Prostate gland (tissue), 2 donors: ENCODE data around the gene ETV4. TPM values are rescaled to one million over a fixed set of nuclear protein-coding genes. Genes with fewer than 3 reads are reported as not detected.

ENCODE experiments used
- DNase-seq: peaks from one replicate; pipeline ENCODE4 v3.0.0-alpha.2; 2019; ENCODE audit warnings: low spot score
- H3K27ac ChIP-seq, 2 donors: fragments of 200-600 bp; sonication (generic); 2 replicates each; pipeline ENCODE4 v1.5.1; 2017 to 2019
- H3K27me3 ChIP-seq: fragments of 200-600 bp; sonication (generic); replicated peaks from 2 replicates; pipeline ENCODE4 v1.5.1; 2019; ENCODE audit not compliant: insufficient read depth
- H3K36me3 ChIP-seq, 2 donors: fragments of 200-600 bp; sonication (generic); 1 replicate in 1 of 2; 2 replicates in 1 of 2; pipeline versions ENCODE4 v1.5.1 to v1.8.1; 2017 to 2019
- H3K4me1 ChIP-seq: fragments of 200-600 bp; sonication (generic); replicated peaks from 2 replicates; pipeline ENCODE4 v1.5.1; 2019
- H3K4me3 ChIP-seq, 2 donors: fragments of 200-600 bp; sonication (generic); 2 replicates each; pipeline ENCODE4 v1.5.1; 2017 to 2019
- H3K9me3 ChIP-seq: fragments of 200-600 bp; sonication (generic); 2 replicates; pipeline ENCODE4 v1.5.1; 2017
- CTCF ChIP-seq, 4 experiments: fragments of 200-600 bp in 2 of 4; fragments of 450-650 bp in 2 of 4; sonication (generic) in 2 of 4; IDR thresholded peaks; 1 replicate in 3 of 4; 2 replicates in 1 of 4; pipeline ENCODE4 v1.5.1; 2016 to 2019; ENCODE audit warnings: antibody characterized with exemption in 4 of 4, mild to moderate bottlenecking in 2 of 4, moderate library complexity in 2 of 4
- POLR2A ChIP-seq: fragments of 450-650 bp; IDR thresholded peaks from one replicate; pipeline ENCODE4 v1.6.1; 2016; ENCODE audit warnings: antibody characterized with exemption, mild to moderate bottlenecking
- POLR2AphosphoS5 ChIP-seq: sonication (generic); formaldehyde crosslinking; IDR thresholded peaks from one replicate; pipeline ENCODE4 v1.6.1; 2017; ENCODE audit warnings: antibody characterized with exemption
- WGBS: methylation state at CpG from one replicate; pipeline ENCODE4 v1.1.5; 2018; 5-methylcytosine and 5-hydroxymethylcytosine counted together
- intact Hi-C: fragments of 100-400 bp; cut with DNase I; formaldehyde crosslinking; loops from one replicate; pipeline ENCODE4 v1.14.2; 2022
- total RNA-seq, 2 donors: library from RNA; depleted of rRNA; stranded (reverse); fragments of >200 nt; gene quantifications; one replicate each; pipeline ENCODE4 v1.1.0, GENCODE V29; 2016

Gene ETV4
- total RNA-seq = 1 to 10 TPM; 2.9 to 4.0 TPM

- Histone ChIP-seq H3K27me3 (peaks cover 2% of the 10 kb centered on the region), H3K27ac (peak within 1 kb of the TSS in 1 of 2 donors; percentile 22), H3K9me3 (no peaks in the 10 kb centered on the region), H3K4me3 (peak within 1 kb of the TSS; percentile 33 to 34), H3K4me1 (peaks cover 6% of the 10 kb centered on the region), H3K36me3 (no peaks in the 10 kb centered on the region)
- TF ChIP-seq POLR2A (no peak), POLR2AphosphoS5 (peak; percentile 73), CTCF (IDR thresholded peaks at IDR 0.05) (no peak)
- DNase-seq = peak; percentile 89
- under 1% methylated on average over 46 of the region's 46 CpGs for WGBS
- intact Hi-C loops = no loop called here
These were observed at the start of gene ETV4 for GRCh38 chr17:43546319-43547188. Gene ETV4 (minus strand): TSS chr17:43546340. CDS start chr17:43545617, 723 bp downstream.

GRCh38 chr17:43595466-43595865, 49.3 kb upstream of the ETV4 start:
- intact Hi-C loops = no loop called here
- Histone ChIP-seq H3K9me3 (no peaks in the 10 kb centered on the region), H3K4me1 (no peaks in the 10 kb centered on the region), H3K36me3 (no peaks in the 10 kb centered on the region), H3K4me3 (no peak overlapping the region), H3K27me3 (no peaks in the 10 kb centered on the region), H3K27ac (no peak overlapping the region)
- WGBS = 69% methylated on average over 4 of the region's 4 CpGs
- no peak for DNase-seq
- TF ChIP-seq CTCF (IDR thresholded peaks at IDR 0.05) (no peak), POLR2A (no peak), POLR2AphosphoS5 (no peak)

- Histone ChIP-seq H3K27me3 (no peaks in the 10 kb centered on the region), H3K4me3 (no peak overlapping the region), H3K36me3 (no peaks in the 10 kb centered on the region), H3K4me1 (no peaks in the 10 kb centered on the region), H3K27ac (peak overlapping the region in 1 of 2 donors; percentile 36), H3K9me3 (no peaks in the 10 kb centered on the region)
- intact Hi-C loops = no loop called here
- TF ChIP-seq POLR2A (no peak), CTCF (IDR thresholded peaks at IDR 0.05) (no peak), POLR2AphosphoS5 (peak; percentile 30)
- 35% methylated on average over 28 of the region's 28 CpGs for WGBS
- DNase-seq = no peak
These were observed 45.8 kb upstream of the ETV4 start for GRCh38 chr17:43591779-43592562.

- TF ChIP-seq POLR2A = no peak
- intact Hi-C loops = no loop called here
- DNase-seq = no peak
- WGBS = 96% methylated on average over 3 of the region's 3 CpGs
- no peak overlapping the region for H3K4me3 ChIP-seq
- no peaks in the 10 kb centered on the region for H3K36me3 ChIP-seq
- H3K27ac ChIP-seq = peak overlapping the region in 1 of 2 donors; percentile 36
- H3K27me3 ChIP-seq = no peaks in the 10 kb centered on the region
- no peaks in the 10 kb centered on the region for H3K4me1 ChIP-seq
- no peaks in the 10 kb centered on the region for H3K9me3 ChIP-seq
These were observed 44.9 kb upstream of the ETV4 start for GRCh38 chr17:43591001-43591400.

GRCh38 chr17:43588664-43589435, 42.7 kb upstream of the ETV4 start:
- H3K4me3 ChIP-seq = no peak overlapping the region
- no peak for DNase-seq
- H3K27me3 ChIP-seq = no peaks in the 10 kb centered on the region
- WGBS = 90% methylated on average over 9 of the region's 9 CpGs
- H3K36me3 ChIP-seq = no peaks in the 10 kb centered on the region
- intact Hi-C loops = no loop called here
- TF ChIP-seq POLR2A = no peak
- no peak for TF ChIP-seq CTCF (IDR thresholded peaks at IDR 0.05)
- no peak for TF ChIP-seq POLR2AphosphoS5
- H3K27ac ChIP-seq = no peak overlapping the region
- no peaks in the 10 kb centered on the region for H3K4me1 ChIP-seq
- H3K9me3 ChIP-seq = no peaks in the 10 kb centered on the region
